HT1080 (cell line): ENCODE data around the gene FTCD. TPM values are rescaled to one million over a fixed set of nuclear protein-coding genes. Genes with fewer than 3 reads are reported as not detected.
"Not testable (repeated sequence)": the region's sequence is repeated elsewhere in the genome, so short reads cannot be mapped to it uniquely, and the experiment has no call there.

Experiments
- DNase-seq: peaks from one replicate; pipeline ENCODE4 v3.0.0-alpha.2; 2015; ENCODE audit warnings: low read depth
- total RNA-seq: library from RNA; depleted of rRNA; stranded (reverse); fragments of >200 nt; shearing (Covaris generic); gene quantifications from 2 replicates; pipeline ENCODE4 v1.2.3, GENCODE V29; 2014

Gene FTCD
- total RNA-seq, 1 experiment from 2014 or later: 0.69 TPM

DNA sequence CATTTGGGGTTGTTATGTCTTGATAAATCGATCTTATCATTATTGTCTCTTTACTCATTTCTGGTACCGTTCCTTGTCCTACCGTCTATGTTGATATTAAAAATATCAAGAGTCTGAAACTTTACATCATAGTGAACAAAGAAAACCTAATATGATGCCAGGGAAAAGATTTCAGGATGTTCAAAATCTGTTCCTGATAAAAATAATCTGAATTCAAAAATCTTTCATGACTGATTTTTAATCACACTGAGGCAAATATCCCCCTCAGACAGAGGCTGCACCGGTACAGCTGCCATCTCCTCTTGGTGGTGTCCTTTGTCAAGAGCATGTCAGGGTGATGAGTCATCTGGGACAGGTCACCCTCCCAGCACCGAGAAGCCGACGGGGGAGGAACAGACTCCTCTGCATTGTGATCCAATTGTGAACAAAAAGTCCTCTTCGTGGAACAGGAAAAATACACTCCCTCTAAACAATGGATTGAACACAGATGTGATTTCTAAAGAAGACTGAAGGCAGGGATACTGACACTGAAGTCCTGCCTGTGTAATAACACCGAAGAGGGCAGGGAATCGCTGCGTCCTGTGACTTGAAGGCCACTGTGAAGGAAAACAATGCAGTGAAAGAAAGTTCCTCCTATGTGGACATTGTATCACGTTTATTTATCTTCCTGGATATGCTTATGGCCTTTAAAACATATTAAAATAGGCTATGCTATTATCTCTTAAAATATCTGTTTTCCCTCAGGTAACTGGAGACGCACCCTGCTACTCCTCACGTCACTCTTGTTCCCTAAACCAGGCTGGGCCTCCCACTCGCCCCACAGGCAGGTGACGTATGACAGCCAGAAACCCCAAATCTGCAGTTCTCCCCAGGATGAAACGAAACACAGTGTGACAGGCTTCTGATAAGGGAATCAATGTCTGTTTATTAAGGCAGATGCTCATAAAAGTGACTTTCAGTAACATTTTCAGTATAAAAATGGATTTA, 33.1 kb upstream of the FTCD start:
- DNase-seq: peak; percentile 73

DNA sequence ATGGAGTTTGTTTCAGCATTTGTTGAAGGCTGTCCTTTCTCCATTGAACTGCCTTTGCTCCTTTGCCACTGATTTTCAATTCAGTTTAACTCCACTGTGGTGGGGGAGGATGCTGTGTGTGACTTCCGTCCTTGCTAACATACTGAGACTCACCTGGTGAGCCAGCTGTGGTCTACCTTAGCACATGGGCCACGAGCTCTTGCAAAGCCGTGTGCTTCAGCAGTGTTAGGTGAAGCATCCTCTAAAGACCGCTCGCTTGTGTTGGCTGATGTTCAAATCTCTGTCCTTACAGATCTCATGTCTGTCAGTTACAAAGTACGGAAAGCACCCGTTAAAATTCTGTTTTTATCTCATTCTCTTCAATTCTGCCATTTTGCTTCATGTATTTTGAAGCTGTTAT, 32.4 kb upstream of the FTCD start:
- DNase-seq: no peak

DNA sequence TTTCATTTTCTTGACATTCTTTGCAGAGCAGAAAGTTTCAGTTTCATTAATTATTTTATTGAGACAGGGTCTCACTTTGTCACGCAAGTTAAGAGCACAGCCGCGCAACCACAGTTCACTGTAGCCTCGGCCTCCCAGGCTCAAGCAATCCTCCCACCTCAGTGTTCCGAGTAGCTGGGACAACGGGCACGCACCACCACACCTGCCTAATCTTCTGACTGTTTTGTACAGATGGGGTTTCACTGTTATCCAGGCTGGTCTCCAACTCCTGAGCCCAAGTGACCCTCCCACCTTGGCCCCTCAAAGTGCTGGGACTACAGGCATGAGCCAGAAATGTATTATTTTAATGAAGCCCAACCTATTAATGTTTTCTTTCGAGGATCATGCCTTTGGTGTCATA, 31.9 kb upstream of the FTCD start:
- DNase-seq: no peak

DNA sequence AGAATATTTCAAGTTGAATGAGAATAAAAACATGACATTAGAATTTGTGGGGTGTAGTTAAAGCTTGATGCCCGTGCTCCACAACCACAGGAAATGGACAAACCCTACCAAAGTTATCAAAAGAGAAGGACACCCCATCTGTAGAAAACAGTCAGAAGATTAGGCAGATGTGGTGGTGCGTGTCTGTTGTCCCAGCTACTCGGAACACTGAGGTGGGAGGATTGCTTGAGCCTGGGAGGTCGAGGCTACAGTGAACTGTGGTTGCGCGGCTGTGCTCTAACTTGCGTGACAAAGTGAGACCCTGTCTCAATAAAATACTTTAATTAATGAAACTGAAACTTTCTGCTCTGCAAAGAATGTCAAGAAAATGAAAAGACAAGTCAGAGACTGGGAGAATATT, 30.3 kb upstream of the FTCD start:
- DNase-seq: no peak

DNA sequence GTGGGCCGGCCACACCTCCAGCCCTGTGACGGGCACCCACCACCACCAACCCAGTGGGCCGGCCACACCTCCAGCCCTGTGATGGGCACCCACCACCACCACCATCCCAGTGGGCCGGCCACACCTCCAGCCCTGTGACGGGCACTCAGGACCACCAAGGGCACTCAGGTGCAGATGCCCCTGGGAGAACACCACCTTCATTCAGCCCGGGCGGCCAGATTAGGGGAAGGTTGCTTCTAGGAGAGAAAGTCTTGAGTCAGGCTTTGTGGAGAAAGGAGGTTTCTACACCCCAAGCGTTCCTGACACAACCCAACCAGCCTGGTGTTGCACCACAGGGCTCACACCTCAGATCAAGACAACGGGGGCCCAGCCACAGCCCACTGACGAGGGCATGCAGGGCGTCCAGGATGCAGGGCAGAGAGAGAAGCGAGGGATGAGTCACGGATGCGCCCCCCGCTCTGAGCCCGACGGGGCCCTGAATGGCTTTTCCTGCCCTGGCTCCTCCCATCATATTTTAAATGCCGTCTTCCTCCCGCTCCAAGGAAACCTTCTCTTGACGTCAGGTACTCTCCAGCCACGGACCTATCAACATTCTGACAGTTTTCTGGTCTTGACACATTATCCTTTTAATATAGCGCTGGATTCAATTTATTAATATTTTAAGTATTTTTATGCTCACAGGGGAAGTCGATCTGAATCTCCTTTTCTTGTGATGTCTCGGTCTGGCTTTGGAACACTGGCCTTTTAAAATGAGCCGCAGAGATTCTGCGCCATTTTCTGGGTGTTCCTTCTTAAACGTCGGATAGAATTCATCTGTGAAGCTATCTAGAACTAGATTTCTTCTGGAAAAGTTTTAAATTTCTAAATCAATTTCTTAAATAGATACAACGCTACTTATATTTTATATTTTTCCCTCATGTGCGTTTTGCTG, 29.5 kb upstream of the FTCD start:
- DNase-seq: peak; percentile 83

DNA sequence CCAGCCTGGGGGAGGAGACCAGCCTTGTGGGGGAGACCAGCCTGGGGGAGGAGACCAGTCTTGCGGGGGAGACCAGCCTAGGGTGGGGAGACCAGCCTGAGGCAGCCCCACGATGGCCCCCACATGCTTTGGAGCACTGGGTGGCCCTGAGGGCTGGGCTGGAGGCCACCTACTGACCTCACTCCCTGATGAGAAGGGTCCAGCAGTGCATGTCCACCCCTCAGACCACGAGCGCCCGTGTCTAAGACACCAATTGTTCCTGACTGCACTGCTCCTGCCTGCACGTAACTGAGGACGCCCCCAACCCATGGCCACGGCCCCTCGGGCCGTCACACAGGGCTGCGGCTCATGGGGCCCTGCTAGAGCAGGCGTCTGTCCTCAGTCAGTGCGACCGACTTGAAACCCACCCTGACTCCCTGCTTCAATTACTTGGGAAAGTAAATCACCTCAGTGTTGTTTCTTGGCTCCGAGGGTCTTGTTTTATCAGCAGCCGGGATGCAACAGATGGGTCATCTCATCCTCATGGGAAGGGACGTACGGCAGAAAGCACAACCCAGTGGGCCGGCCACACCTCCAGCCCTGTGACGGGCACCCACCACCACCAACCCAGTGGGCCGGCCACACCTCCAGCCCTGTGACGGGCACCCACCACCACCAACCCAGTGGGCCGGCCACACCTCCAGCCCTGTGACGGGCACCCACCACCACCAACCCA, 28.7 kb upstream of the FTCD start, which contains the start of gene SPATC1L:
Gene SPATC1L (minus strand): TSS at position 550 of the 715 bp plus-strand sequence. CDS start 1,643 bp downstream, outside the sequence.
- peak; percentile 43 for DNase-seq

DNA sequence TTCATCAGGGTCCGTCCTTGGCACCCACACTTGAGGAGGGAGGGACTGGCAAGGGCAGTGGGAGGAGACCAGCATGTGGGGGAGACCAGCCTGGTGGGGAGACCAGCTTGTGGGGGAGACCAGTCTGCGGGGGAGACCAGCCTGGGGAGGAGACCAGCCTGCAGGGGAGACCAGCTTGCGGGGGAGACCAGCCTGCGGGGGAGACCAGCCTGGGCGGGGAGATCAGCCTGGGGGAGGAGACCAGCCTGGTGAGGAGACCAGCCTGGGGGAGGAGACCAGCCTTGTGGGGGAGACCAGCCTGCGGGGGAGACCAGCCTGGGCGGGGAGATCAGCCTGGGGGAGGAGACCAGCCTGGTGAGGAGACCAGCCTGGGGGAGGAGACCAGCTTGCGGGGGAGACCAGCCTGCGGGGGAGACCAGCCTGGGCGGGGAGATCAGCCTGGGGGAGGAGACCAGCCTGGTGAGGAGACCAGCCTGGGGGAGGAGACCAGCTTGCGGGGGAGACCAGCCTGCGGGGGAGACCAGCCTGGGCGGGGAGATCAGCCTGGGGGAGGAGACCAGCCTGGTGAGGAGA, 28.0 kb upstream of the FTCD start:
- DNase-seq: not testable (repeated sequence)

DNA sequence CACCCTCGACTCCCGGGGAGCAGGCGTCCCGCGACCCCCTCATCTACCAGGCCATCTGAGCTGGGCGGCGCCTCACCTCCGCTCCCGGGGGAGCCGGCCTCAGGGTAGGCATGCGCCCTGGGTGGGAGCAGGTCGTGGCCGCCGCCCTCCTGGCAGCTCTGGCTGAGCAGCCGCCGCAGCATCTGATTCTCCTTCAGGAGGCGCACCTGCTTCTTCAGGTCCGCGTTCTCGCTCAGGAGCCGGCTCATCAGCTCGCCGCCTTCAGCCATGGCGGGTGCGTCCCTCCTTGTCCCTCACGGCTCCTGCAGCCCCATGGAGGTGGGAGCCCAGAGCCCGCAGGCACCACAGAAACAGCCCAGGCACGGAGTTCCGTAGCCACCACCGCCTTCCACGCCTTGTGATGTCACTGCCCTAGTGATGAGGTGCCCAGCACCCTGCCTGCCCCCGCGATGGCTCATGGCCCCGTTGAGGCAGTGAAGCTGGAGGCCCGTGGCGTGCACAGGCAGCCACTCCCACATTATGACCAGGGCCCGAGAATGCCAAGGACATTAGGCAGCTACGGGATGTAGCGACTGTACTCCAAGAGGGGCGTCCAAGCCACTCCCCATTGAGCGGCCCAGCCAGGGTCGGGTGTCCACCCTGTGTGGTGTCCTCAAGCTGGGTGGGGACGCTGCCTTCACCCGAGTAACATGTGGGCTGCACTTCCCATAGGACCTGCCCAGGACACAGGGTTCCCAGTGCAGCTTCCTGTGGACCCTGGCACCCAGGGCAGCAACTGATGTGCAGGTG, 27.4 kb upstream of the FTCD start:
- DNase-seq: no peak

DNA sequence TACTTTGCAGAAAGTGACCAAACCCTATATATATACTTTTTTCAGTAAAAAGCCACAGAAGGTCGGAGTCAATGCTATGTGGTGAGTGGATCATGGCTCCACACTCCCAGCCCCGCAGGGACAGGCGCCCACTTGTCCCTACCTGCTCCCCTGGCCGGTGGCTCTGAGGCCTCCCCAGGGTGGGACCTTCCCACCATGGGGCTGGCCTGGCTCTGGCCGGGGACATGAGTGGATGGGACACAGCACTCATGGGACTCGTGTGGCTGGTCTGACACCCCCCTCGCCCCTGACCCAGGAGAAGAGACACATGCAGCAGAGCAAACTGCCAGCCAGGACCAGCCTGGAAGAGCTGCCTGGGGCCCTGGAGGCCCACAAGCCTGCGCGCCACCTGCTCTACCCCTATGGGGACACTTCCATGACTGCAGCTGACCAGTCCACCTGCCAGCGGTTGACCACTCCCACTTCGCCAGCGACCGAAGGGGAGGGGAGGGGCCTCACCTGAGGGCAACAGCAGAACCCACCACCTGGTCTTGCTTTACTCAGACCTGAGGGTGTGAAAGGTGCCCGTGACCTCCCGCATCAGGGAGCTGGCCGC, 26.7 kb upstream of the FTCD start:
- DNase-seq: no peak

GRCh38 chr21:46181436-46181835, 26.1 kb upstream of the FTCD start:
- no peak for DNase-seq

GRCh38 chr21:46180778-46181391, 25.5 kb upstream of the FTCD start:
- DNase-seq: no peak

DNA sequence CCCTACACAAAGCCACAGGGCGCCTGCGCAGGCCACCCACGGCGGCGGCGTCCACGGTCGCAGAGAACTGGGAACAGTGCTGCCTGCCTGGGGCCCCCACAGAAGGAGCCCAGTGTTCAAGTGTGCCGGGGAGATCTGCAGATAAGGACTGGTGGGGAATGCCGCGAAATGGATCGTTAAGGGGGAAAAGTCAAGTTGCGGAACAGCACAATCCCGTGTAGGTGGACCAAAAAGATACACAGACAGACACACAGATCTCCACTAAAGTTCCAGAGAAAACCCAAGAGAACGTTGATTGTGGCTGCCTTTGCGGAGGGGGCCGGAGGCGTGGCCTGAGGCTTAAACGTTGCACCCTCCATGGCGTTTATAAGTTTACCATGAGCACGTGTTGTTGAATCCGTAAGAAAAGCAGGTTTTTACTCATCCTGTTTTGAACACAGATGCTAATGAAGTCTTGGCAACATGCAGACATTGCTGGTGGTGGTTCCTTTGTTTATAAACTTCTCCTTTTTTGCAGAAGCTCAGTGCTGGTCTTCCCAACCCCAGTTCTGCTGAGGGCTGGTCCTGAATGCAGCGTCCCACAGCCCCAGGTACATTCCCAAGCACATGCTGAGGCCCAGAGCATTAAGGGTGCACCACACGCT, 24.8 kb upstream of the FTCD start:
- DNase-seq: no peak

- no peak for DNase-seq
Observed at GRCh38 chr21:46179708-46180078, 24.3 kb upstream of the FTCD start.

- no peak for DNase-seq
Observed at GRCh38 chr21:46178961-46179360, 23.6 kb upstream of the FTCD start.

GRCh38 chr21:46176443-46177129, 21.2 kb upstream of the FTCD start:
- DNase-seq: not testable (repeated sequence)

DNA sequence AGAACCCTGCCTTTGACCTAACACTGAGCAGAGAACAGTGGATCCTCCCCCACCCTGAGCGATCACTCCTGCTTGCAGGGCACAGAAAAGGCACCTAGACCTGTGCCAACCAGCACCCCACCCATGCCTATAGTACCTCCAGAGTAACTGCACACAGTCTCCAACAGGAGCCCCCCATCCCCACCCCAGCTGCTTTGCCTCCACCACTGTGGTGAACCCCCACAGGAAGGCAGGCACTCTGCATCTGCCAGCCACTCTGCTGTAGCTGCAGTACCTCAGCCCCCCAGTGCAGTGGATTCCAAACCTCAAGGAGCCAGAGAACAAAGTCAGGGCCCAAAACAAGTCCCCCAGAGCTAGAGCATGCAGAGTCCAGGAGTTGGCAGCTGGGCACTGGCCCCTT, 18.2 kb upstream of the FTCD start:
- DNase-seq: no peak

- no peak for DNase-seq
Observed at GRCh38 chr21:46172863-46173528, 17.6 kb upstream of the FTCD start.
